Erythroblast (primary cell): ENCODE results near the gene KCNG1.

Experiments
- GATA1 ChIP-seq: IDR thresholded peaks from 2 replicates; pipeline ENCODE4 v1.6.1; 2011; ENCODE audit warnings: low read depth, mild to moderate bottlenecking, control low read depth, low read length, moderate library complexity
- POLR2A ChIP-seq: IDR thresholded peaks from 2 replicates; pipeline ENCODE4 v1.6.1; 2011; ENCODE audit warnings: mild to moderate bottlenecking, low read length

DNA sequence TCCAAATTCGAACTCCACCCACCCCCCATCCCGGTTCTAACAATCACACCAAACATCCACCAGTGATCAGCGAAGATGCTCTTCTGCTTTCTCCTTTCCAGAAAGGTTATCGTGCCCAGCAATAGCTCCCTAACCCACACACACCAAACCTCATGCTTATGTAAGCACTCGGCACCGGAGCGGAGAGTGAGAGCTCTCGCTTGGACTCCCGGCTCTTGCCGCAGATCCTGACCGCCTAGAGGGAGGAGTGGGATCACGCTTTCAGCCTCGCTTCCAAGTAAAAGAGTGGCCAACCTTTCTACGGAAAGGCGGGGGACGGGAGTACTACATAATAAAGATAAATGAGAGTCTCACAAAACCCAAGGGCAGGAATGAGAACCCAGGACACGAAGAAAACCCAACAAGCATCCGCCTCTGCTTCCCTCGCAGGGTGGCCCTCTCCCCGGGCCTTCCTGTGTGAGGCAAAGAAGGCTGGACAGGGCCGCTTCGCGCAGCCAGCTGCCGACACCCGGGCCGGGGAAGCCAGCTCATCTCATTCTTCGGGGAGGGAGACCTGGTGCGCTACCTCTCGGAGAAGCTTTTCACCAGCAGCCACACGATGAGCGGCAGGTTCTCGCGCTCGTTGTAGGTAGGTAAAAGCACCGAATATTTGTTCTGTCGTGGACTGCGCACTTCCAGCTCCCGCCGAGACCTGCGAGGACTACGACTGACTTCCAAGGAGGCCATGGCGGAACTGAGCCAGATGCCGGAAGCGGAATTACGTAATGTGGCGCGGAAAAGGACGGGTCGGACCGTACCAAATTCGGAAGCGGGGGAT, 64.9 kb downstream of the KCNG1 start, which contains the start of gene DPM1:
- TF ChIP-seq POLR2A (peak; percentile 98), GATA1 (no peak)
